Measurements from ENCODE around the gene WNT7B.

DNA sequence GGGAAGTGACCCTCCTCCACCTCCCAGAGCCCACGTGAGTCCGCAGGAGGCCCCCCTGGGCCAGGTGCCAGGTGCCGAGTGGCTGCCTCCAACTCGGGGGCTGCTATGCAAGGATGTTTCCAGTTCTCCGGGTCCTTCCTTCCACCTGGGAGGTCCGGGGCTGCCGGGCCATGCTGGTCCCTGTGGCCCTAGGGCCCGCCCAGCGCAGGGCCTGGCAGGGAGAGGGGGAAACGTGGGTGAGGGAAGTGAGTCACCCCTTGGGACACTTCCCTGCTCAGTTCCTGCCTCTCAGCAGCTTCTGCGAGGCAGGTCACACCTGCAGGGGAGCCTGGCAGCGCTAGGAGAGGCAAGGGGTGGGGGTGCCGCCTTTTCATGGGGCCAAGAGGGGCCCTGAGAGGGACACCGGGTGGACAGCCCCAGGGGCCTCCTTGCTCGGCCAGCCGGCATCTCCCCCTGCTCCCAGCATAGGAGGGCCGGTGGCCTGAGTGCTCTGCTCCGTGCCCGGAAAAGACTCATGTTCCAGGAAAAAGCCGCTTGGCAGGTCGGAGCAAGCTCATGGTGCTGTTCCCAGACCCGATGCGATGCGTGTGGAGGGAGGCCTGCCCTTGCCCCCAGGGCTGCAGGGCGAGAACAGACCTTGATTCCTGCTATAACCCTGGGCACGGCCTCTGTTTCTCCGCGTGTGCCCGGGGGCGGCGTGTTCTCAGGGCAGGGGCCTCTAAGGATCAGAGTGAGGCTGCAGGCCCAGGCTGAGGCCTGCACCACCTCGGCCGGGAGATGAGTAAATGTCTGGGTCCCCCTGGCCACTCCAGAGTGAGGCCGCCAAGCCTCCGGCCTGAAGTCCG is 30.3 kb upstream of the WNT7B start:
- TF ChIP-seq CTCF (IDR thresholded peaks at IDR 0.05; ENCODE audit: low read depth, low read length, poor library complexity, severe bottlenecking) (no peak), EZH2phosphoT487 (IDR thresholded peaks at IDR 0.05; ENCODE audit: borderline replicate concordance, low read length) (no peak)
